ENCODE results near the gene KDM5C. TPM values are rescaled to one million over a fixed set of nuclear protein-coding genes. Genes with fewer than 3 reads are reported as not detected.

The KDM5C gene
- total RNA-seq, 6 experiments from 2014 or later: 27.9 to 61.6 (median 50.6) TPM

DNA sequence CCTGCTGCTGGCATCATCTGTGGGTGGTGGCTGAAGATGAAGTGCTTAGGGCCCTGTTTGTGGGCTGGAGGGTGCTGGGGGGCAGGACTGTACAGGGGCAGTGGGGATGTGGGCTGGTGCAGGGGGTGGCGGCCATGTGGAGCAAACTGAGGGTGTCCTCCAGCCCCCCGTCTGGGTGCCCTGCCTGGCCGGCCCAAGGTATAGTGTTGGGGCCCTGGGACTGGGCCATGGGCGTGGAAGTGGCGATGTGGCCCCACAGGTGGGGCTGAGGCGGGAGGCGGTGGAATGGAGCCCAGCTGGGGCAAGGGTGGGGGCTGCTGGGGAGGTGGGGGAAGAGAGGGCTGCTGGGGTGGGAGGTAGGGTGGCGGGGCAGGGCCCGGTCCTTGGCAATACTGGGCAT is 9.5 kb upstream of the KDM5C start:
- Histone ChIP-seq H3K36me3 (no peaks in the 10 kb centered on the region), H3K27ac (no peak overlapping the region), H3K4me3 (no peak overlapping the region), H3K9me3 (no peaks in the 10 kb centered on the region), H3K27me3 (no peaks in the 10 kb centered on the region), H3K4me1 (no peaks in the 10 kb centered on the region)
- 94% methylated on average over 3 of the region's 9 CpGs for WGBS (ENCODE audit: insufficient coverage, low coverage, low lambda C conversion rate, missing lambda C conversion rate)
- TF ChIP-seq, protein P1, sequence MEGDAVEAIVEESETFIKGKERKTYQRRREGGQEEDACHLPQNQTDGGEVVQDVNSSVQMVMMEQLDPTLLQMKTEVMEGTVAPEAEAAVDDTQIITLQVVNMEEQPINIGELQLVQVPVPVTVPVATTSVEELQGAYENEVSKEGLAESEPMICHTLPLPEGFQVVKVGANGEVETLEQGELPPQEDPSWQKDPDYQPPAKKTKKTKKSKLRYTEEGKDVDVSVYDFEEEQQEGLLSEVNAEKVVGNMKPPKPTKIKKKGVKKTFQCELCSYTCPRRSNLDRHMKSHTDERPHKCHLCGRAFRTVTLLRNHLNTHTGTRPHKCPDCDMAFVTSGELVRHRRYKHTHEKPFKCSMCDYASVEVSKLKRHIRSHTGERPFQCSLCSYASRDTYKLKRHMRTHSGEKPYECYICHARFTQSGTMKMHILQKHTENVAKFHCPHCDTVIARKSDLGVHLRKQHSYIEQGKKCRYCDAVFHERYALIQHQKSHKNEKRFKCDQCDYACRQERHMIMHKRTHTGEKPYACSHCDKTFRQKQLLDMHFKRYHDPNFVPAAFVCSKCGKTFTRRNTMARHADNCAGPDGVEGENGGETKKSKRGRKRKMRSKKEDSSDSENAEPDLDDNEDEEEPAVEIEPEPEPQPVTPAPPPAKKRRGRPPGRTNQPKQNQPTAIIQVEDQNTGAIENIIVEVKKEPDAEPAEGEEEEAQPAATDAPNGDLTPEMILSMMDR (IDR thresholded peaks at IDR 0.05): no peak
- no peak for TF ChIP-seq POLR2A (IDR thresholded peaks at IDR 0.05)
- intact Hi-C loops (cut with DNase I): no loop called here
- DNase-seq (no peak), ATAC-seq (no peak)

DNA sequence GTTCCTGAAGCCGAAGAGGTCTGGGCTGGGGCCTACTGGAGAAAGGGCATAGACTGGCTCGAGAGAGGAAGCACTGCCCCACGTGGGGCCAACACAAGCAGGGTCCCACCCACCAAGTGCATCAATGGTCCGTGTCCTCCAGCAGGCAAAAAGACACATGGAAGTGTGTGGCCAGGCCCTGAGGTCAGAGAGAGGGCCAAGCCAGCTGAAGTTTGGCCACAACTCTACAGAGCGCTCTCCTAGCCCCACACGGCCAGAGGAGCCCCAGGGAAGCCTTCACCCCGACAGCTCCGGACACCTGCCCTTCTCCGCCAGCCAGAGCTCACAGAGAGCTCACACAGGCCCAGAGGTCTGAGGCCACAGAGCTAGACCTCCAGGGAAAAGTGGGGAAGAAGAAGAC is 8.5 kb upstream of the KDM5C start:
- WGBS (ENCODE audit: insufficient coverage, low coverage, low lambda C conversion rate, missing lambda C conversion rate): 63% methylated on average over 4 of the region's 9 CpGs
- TF ChIP-seq POLR2A (IDR thresholded peaks at IDR 0.05): no peak
- TF ChIP-seq, protein P1 (IDR thresholded peaks at IDR 0.05): no peak
- Histone ChIP-seq H3K36me3 (no peaks in the 10 kb centered on the region), H3K4me3 (no peak overlapping the region), H3K4me1 (no peaks in the 10 kb centered on the region), H3K9me3 (no peaks in the 10 kb centered on the region), H3K27me3 (no peaks in the 10 kb centered on the region), H3K27ac (no peak overlapping the region)
- intact Hi-C loops (cut with DNase I): no loop called here
- no peak for DNase-seq
- no peak for ATAC-seq

DNA sequence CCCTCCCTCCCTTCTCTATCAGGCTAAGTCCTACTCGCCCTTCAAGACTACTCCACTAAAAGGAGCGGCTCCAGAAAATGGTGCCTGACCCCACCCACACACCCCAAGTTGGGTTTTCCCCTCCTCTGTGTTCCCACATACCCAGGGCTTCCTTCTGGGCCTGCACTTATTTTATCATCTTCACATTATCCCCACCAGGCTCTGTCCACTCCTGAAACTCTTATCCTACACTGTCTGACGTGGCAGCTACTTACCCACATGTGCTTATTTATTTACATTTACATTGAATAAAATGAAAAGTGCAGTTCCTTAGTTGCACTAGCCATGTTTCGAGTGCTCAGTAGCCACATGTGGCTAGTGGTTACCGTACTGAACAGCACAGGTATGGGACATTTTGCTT is 5.1 kb upstream of the KDM5C start:
- Histone ChIP-seq H3K27me3 (no peaks in the 10 kb centered on the region), H3K36me3 (no peaks in the 10 kb centered on the region), H3K9me3 (no peaks in the 10 kb centered on the region), H3K4me1 (no peaks in the 10 kb centered on the region), H3K27ac (no peak overlapping the region), H3K4me3 (no peak overlapping the region)
- intact Hi-C loops (cut with DNase I): no loop called here
- 56% methylated on average over 5 of the region's 5 CpGs for WGBS (ENCODE audit: insufficient coverage, low coverage, low lambda C conversion rate, missing lambda C conversion rate)
- TF ChIP-seq POLR2A (IDR thresholded peaks at IDR 0.05): no peak
- TF ChIP-seq, protein P1 (IDR thresholded peaks at IDR 0.05): no peak
- DNase-seq: no peak
- no peak for ATAC-seq

DNA sequence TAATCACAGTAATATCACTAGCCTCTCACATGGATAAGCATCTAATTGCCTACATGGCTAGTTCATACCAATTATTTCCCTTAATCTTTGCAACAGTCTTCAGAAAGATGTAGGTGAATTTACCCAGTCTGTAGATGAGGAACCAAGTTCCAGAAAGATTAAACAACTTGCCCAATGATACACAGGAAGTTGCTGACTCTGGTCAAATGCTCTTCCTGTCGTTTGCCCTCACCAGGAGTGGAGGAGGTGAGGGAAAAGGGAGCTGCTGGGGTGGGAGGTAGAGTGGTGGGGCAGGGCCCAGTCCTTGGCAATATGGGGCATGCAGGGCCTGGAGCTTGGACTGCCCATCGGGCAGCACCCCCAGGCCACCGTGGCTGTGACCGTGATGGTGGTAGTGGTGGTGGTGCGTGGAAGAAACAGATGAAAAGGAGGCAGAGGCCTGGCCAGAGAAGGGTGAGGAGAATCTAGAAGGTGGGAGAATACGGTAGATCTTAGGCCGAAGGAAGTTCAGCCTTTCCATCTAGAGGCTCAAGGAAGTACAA is 2.3 kb upstream of the KDM5C start:
- DNase-seq (no peak), ATAC-seq (no peak)
- peaks cover 0 to 17% (median 8%) of the 10 kb centered on the region in 4 donors for H3K4me1 ChIP-seq
- intact Hi-C loops (cut with DNase I): no loop called here
- H3K9me3 ChIP-seq: no peaks in the 10 kb centered on the region
- H3K27me3 ChIP-seq: no peaks in the 10 kb centered on the region
- no peaks in the 10 kb centered on the region for H3K36me3 ChIP-seq
- H3K4me3 ChIP-seq: no peak overlapping the region
- 69% methylated on average over 5 of the region's 7 CpGs for WGBS (ENCODE audit: insufficient coverage, low coverage, low lambda C conversion rate, missing lambda C conversion rate)
- TF ChIP-seq, protein P1 (IDR thresholded peaks at IDR 0.05): no peak
- no peak for TF ChIP-seq POLR2A (IDR thresholded peaks at IDR 0.05)
- H3K27ac ChIP-seq: no peak overlapping the region
